ENCODE results near the gene DFFB. TPM values are rescaled to one million over a fixed set of nuclear protein-coding genes. Genes with fewer than 3 reads are reported as not detected.

DFFB gene
- total RNA-seq, 1 donor from 2014 or later = 15.8 TPM

GRCh38 chr1:3896396-3897000 lies 39.2 kb downstream of the DFFB start:
- Mint-ChIP-seq H3K36me3 (ENCODE audit: low read depth) (peaks cover 23% of the 10 kb centered on the region), H3K27me3 (ENCODE audit: insufficient read depth) (no peaks in the 10 kb centered on the region), H3K4me1 (ENCODE audit: low read depth) (peaks cover 29% of the 10 kb centered on the region), H3K9me3 (peaks cover 18% of the 10 kb centered on the region), H3K4me3 (no peak overlapping the region), H3K27ac (no peak overlapping the region)
- no peak for DNase-seq (ENCODE audit: low spot score)
- intact Hi-C loops (cut with micrococcal nuclease) = no loop called here

GRCh38 chr1:3898475-3898735 lies 41.1 kb downstream of the DFFB start:
- Mint-ChIP-seq H3K4me1 (ENCODE audit: low read depth) (peaks cover 44% of the 10 kb centered on the region), H3K4me3 (peak overlapping the region; percentile 90), H3K27ac (no peak overlapping the region), H3K36me3 (ENCODE audit: low read depth) (peaks cover 16% of the 10 kb centered on the region), H3K27me3 (ENCODE audit: insufficient read depth) (no peaks in the 10 kb centered on the region), H3K9me3 (peaks cover 18% of the 10 kb centered on the region)
- intact Hi-C loops (cut with micrococcal nuclease) = no loop called here
- no peak for DNase-seq (ENCODE audit: low spot score)

DNA sequence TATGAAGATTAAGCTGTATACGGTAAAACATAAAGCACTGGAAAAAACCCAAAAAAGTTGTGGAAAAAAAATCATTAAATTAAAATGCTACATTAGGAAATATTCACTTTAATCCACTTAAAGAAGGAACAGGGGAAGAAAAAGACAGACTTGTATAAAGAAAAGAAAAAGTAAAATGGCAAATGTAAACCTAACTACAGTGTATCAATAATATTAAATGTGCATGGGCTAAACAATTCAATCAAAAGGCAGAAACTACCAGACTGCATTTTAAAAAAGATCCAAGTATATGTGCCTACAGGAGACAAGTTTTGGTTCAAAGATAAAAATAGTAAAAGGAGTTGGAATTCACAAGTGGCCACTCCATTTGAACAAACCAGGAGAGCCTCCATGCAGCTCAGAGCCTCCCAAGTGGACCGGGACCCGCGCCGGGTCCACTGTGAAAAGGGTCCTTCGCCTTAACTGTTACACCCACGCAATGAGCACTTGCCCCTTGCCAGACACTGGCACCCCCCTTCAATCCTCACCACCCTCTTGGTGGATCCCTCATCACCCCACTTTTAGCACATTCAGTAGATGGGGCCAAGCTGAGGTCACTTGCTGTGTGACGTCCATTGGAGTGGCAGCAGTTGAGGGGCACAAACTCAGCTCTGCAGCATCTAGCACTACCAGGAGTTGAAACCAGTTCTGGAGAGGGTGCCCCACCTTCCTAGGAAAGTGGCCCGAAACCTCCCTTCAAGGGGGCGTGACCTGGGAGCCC lies 41.9 kb downstream of the DFFB start:
- Mint-ChIP-seq H3K27me3 (ENCODE audit: insufficient read depth) (no peaks in the 10 kb centered on the region), H3K4me3 (peak overlapping the region; percentile 90), H3K27ac (peak overlapping the region; percentile 79), H3K4me1 (ENCODE audit: low read depth) (peaks cover 49% of the 10 kb centered on the region), H3K36me3 (ENCODE audit: low read depth) (peaks cover 16% of the 10 kb centered on the region), H3K9me3 (peaks cover 18% of the 10 kb centered on the region)
- intact Hi-C loops (cut with micrococcal nuclease) = no loop called here
- DNase-seq (ENCODE audit: low spot score) = no peak

DNA sequence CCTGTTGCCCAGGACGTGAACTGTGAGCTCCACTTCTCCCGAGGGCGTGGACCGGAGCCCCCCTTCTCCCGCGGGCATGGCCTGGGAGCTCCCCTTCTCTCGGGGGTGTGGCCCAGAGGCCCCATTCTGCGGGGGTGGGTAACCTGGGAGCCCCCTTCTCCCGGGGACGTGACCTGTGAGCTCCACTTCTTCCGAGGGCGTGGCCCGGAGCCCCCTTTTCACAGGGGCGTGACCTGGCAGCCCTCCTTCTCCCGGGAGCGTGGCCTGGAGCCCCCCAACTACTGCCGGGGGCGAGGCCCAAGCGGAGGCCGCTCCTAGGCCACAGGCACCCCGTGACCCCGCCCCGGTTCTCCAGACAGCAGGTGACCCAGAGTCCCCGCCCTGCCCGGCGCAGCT lies 42.5 kb downstream of the DFFB start:
- H3K27me3 Mint-ChIP-seq (ENCODE audit: insufficient read depth) = no peaks in the 10 kb centered on the region
- peaks cover 16% of the 10 kb centered on the region for H3K36me3 Mint-ChIP-seq (ENCODE audit: low read depth)
- peaks cover 18% of the 10 kb centered on the region for H3K9me3 Mint-ChIP-seq
- no peak for DNase-seq (ENCODE audit: low spot score)
- intact Hi-C loops (cut with micrococcal nuclease) = loop anchor here (1.0 to 10.0 kb wide), 11 partner anchors 8 to 1507 kb away; partner anchors contain the start of genes CEP104, DFFB, LRRC47 and MORN1
- peak overlapping the region; percentile 100 for H3K27ac Mint-ChIP-seq
- H3K4me1 Mint-ChIP-seq (ENCODE audit: low read depth) = peaks cover 49% of the 10 kb centered on the region
- H3K4me3 Mint-ChIP-seq = peak overlapping the region; percentile 90

- peak within 1 kb of the TSS; percentile 100 for H3K27ac Mint-ChIP-seq
- H3K27me3 Mint-ChIP-seq (ENCODE audit: insufficient read depth) = no peaks in the 10 kb centered on the region
- H3K4me1 Mint-ChIP-seq (ENCODE audit: low read depth) = peaks cover 49% of the 10 kb centered on the region
- peak within 1 kb of the TSS; percentile 90 for H3K4me3 Mint-ChIP-seq
- peaks cover 16% of the 10 kb centered on the region for H3K36me3 Mint-ChIP-seq (ENCODE audit: low read depth)
- DNase-seq (ENCODE audit: low spot score) = peak; percentile 90
- intact Hi-C loops (cut with micrococcal nuclease) = loop anchor here (1.0 to 10.0 kb wide), 11 partner anchors 9 to 1508 kb away; partner anchors contain the start of genes CEP104, DFFB, LRRC47 and MORN1
- peaks cover 18% of the 10 kb centered on the region for H3K9me3 Mint-ChIP-seq
Measured at GRCh38 chr1:3900150-3900968, 43.1 kb downstream of the DFFB start, which contains the start of gene C1orf174. Gene C1orf174 (minus strand): TSS chr1:3900272. CDS start chr1:3900186, 86 bp downstream.

DNA sequence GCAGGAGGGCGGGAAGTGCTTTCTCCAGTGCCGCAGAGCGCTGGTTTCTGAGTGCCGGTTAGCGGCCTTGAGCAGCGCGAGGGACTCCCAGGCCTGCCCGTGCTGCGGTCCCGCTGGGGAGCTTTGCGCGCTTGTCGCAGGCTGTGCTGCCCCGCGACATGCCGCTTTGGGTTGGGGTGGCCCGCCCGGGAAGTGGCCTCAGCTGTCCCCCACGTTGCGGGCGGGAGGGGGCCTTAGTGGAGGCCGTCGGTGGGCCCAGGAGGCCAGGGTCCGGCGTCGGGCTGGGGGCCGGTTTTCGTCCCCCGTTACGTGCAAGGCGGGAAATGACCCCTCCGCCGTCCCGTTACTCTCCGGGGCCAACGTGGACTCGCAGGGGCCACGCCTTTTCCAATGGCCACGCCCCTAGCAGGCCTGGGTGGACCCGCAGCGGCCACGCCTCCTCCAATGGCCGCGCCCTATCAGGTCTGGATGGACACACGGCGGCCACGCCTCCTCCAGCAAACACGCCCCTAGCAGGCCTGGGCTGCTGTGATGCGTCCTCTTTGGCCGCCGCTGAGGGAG lies 43.8 kb downstream of the DFFB start:
- Mint-ChIP-seq H3K4me1 (ENCODE audit: low read depth) (peaks cover 49% of the 10 kb centered on the region), H3K27me3 (ENCODE audit: insufficient read depth) (no peaks in the 10 kb centered on the region), H3K27ac (peak overlapping the region; percentile 100), H3K36me3 (ENCODE audit: low read depth) (peaks cover 16% of the 10 kb centered on the region), H3K4me3 (peak overlapping the region; percentile 90), H3K9me3 (peaks cover 18% of the 10 kb centered on the region)
- peak; percentile 89 for DNase-seq (ENCODE audit: low spot score)
- intact Hi-C loops (cut with micrococcal nuclease) = loop anchor here (1.0 to 10.0 kb wide), 11 partner anchors 10 to 1509 kb away; partner anchors contain the start of genes CEP104, DFFB, LRRC47 and MORN1

GRCh38 chr1:3902111-3902511 lies 44.8 kb downstream of the DFFB start:
- Mint-ChIP-seq H3K9me3 (peaks cover 17% of the 10 kb centered on the region), H3K4me3 (peak overlapping the region; percentile 38), H3K27ac (peak overlapping the region; percentile 69), H3K36me3 (ENCODE audit: low read depth) (peaks cover 10% of the 10 kb centered on the region), H3K27me3 (ENCODE audit: insufficient read depth) (no peaks in the 10 kb centered on the region), H3K4me1 (ENCODE audit: low read depth) (peaks cover 40% of the 10 kb centered on the region)
- no peak for DNase-seq (ENCODE audit: low spot score)
- intact Hi-C loops (cut with micrococcal nuclease) = loop anchor here (5.0 to 10.0 kb wide), 4 partner anchors 370 to 1510 kb away; partner anchors contain the start of genes MORN1 and RER1

DNA sequence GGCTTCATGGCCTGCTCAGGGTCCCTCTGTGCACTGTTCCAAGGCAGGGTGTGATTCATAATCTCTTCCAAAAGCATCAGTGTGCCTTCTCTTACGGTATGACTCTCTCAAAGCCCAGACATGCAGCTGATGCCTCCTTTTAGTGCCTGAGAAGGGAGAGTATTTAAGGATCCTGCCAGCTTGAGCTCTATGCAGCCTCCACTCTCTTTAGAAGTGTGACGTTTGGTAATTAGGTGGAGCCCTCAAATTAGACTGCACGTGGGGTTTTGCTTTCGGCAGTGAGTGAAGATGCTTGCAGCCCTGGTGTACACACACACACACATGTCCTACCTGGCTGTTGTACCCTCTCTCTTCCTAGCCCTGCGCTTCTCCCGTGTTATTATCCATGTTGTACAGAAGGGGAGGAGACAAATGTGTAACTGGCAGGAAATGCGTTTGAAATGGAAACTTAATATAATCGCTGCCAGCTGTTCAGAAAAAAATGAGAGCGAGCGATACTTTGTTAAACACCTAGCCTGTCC lies 45.4 kb downstream of the DFFB start:
- no peak for DNase-seq (ENCODE audit: low spot score)
- peaks cover 35% of the 10 kb centered on the region for H3K4me1 Mint-ChIP-seq (ENCODE audit: low read depth)
- peak overlapping the region; percentile 38 for H3K4me3 Mint-ChIP-seq
- intact Hi-C loops (cut with micrococcal nuclease) = loop anchor here (5.0 to 10.0 kb wide), 4 partner anchors 370 to 1510 kb away; partner anchors contain the start of genes MORN1 and RER1
- H3K27me3 Mint-ChIP-seq (ENCODE audit: insufficient read depth) = no peaks in the 10 kb centered on the region
- H3K9me3 Mint-ChIP-seq = peaks cover 13% of the 10 kb centered on the region
- peak overlapping the region; percentile 69 for H3K27ac Mint-ChIP-seq
- peaks cover 7% of the 10 kb centered on the region for H3K36me3 Mint-ChIP-seq (ENCODE audit: low read depth)

GRCh38 chr1:3903141-3904005 lies 46.1 kb downstream of the DFFB start:
- intact Hi-C loops (cut with micrococcal nuclease) = loop anchor here (5.0 to 10.0 kb wide), 4 partner anchors 371 to 1511 kb away; partner anchors contain the start of genes MORN1 and RER1
- Mint-ChIP-seq H3K4me1 (ENCODE audit: low read depth) (peaks cover 30% of the 10 kb centered on the region), H3K9me3 (peaks cover 6% of the 10 kb centered on the region), H3K36me3 (ENCODE audit: low read depth) (peaks cover 3% of the 10 kb centered on the region), H3K4me3 (peak overlapping the region; percentile 45), H3K27ac (peak overlapping the region; percentile 69), H3K27me3 (ENCODE audit: insufficient read depth) (no peaks in the 10 kb centered on the region)
- DNase-seq (ENCODE audit: low spot score) = no peak

DNA sequence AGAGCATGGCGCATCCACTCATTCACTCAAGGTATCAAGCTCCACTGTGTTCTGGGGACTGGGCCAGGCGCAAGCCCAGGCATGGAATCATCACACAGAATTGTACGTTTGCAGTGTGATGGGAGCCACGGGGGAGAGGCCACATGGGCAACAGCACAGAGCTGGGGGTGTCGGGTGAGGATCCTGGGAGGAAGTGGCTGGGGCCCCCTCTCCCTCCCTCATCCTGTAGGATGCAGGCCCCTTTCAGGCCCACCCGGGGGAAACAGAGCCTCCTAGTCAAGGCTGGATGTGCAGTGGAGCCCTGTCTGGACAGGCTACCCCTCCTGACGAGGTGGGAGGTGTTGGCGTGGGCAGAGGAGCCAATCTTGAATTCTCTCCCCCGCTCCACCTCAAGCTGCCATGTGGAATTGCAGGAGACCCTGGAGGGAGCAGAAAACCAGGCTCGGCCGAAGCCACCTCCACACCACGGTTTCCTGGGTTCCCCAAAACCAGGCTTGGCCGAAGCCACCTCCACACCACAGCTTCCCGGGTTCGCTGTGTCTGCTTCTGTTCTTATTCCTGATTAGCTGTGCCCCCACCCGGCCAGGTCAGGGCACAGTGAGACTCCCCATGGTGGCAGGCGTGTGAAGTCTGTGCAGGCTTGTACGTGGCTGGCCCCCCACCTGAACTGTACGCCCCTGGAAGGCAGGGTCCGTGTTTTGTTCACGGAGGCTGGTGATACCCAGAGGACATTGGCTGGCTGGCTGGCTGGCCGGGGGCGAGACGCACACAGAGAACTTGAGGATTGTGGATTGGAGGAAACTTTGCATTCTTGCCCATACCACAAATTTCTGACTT lies 46.9 kb downstream of the DFFB start:
- Mint-ChIP-seq H3K27me3 (ENCODE audit: insufficient read depth) (no peaks in the 10 kb centered on the region), H3K9me3 (no peaks in the 10 kb centered on the region), H3K4me3 (no peak overlapping the region), H3K27ac (no peak overlapping the region), H3K36me3 (ENCODE audit: low read depth) (no peaks in the 10 kb centered on the region), H3K4me1 (ENCODE audit: low read depth) (peaks cover 21% of the 10 kb centered on the region)
- no peak for DNase-seq (ENCODE audit: low spot score)
- intact Hi-C loops (cut with micrococcal nuclease) = loop anchor here (5.0 to 10.0 kb wide), 4 partner anchors 372 to 1512 kb away; partner anchors contain the start of genes MORN1 and RER1

- Mint-ChIP-seq H3K27me3 (ENCODE audit: insufficient read depth) (no peaks in the 10 kb centered on the region), H3K4me1 (ENCODE audit: low read depth) (peaks cover 21% of the 10 kb centered on the region), H3K4me3 (no peak overlapping the region), H3K27ac (no peak overlapping the region), H3K9me3 (no peaks in the 10 kb centered on the region), H3K36me3 (ENCODE audit: low read depth) (no peaks in the 10 kb centered on the region)
- DNase-seq (ENCODE audit: low spot score) = no peak
- intact Hi-C loops (cut with micrococcal nuclease) = loop anchor here (5.0 to 10.0 kb wide), 4 partner anchors 373 to 1513 kb away; partner anchors contain the start of genes MORN1 and RER1
Measured at GRCh38 chr1:3904843-3905185, 47.5 kb downstream of the DFFB start.
